C1 segment of cervical spinal cord (tissue), 14 donors: ENCODE measurements around the gene PSMD7.

Experiments
- DNase-seq, 14 donors: peaks; one replicate each; lab custom pipeline; 2025; lab: John Stamatoyannopoulos, UW

PSMD7 gene

GRCh38 chr16:74296432-74297144 is at the start of gene PSMD7:
TSS of gene PSMD7 (plus strand) at chr16:74296814. CDS start at chr16:74296915, 101 bp downstream.
- peak; percentile 35 to 95 (median 90) for DNase-seq

- no peak for DNase-seq
Measured at GRCh38 chr16:74249254-74249653, 47.4 kb upstream of the PSMD7 start.

- no peak for DNase-seq
Measured at GRCh38 chr16:74249846-74250245, 46.8 kb upstream of the PSMD7 start.

- DNase-seq = no peak
Measured at GRCh38 chr16:74252329-74252728, 44.3 kb upstream of the PSMD7 start.

- DNase-seq = no peak
Measured at GRCh38 chr16:74253161-74253938, 43.3 kb upstream of the PSMD7 start.

GRCh38 chr16:74257061-74257460 is 39.6 kb upstream of the PSMD7 start:
- DNase-seq = no peak

GRCh38 chr16:74261068-74261467 is 35.5 kb upstream of the PSMD7 start:
- DNase-seq = no peak

GRCh38 chr16:74264811-74265210 is 31.8 kb upstream of the PSMD7 start:
- no peak for DNase-seq

GRCh38 chr16:74268372-74268782 is 28.2 kb upstream of the PSMD7 start:
- no peak for DNase-seq

- no peak for DNase-seq
Measured at GRCh38 chr16:74271872-74272271, 24.7 kb upstream of the PSMD7 start.

- no peak for DNase-seq
Measured at GRCh38 chr16:74275031-74275636, 21.5 kb upstream of the PSMD7 start.

GRCh38 chr16:74275711-74276110 is 20.9 kb upstream of the PSMD7 start:
- no peak for DNase-seq

- no peak for DNase-seq
Measured at GRCh38 chr16:74277974-74278373, 18.6 kb upstream of the PSMD7 start.

- no peak for DNase-seq
Measured at GRCh38 chr16:74279266-74279665, 17.3 kb upstream of the PSMD7 start.

- DNase-seq = no peak
Measured at GRCh38 chr16:74279805-74280204, 16.8 kb upstream of the PSMD7 start.

GRCh38 chr16:74280448-74280847 is 16.2 kb upstream of the PSMD7 start:
- no peak for DNase-seq

- no peak for DNase-seq
Measured at GRCh38 chr16:74281300-74281699, 15.3 kb upstream of the PSMD7 start.

GRCh38 chr16:74283716-74284115 is 12.9 kb upstream of the PSMD7 start:
- no peak for DNase-seq

- DNase-seq = no peak
Measured at GRCh38 chr16:74288065-74288464, 8.5 kb upstream of the PSMD7 start.

GRCh38 chr16:74290356-74290755 is 6.3 kb upstream of the PSMD7 start:
- no peak for DNase-seq

GRCh38 chr16:74291176-74291575 is 5.4 kb upstream of the PSMD7 start:
- no peak for DNase-seq

- DNase-seq = no peak
Measured at GRCh38 chr16:74291577-74292208, 4.9 kb upstream of the PSMD7 start.
